Heart left ventricle (tissue), 16 donors: ENCODE results near the gene G6PD. TPM values are rescaled to one million over a fixed set of nuclear protein-coding genes. Genes with fewer than 3 reads are reported as not detected.

Source experiments
- ATAC-seq, 4 donors: fragments of 200-7000 bp; cut with Tn5 transposase; one replicate each; pipeline ENCODE4 v1.9.1; 2020 to 2022; ENCODE audit warnings: moderate library complexity in 4 of 4, mild to moderate bottlenecking in 3 of 4, moderate number of reproducible peaks in 1 of 4
- DNase-seq, 5 donors: peaks; one replicate each; pipeline ENCODE4 v3.0.0-alpha.2; 2020
- H3K27ac ChIP-seq, 12 donors: fragments of 200-600 bp; sonication (generic) in 4 of 12; one replicate each; pipeline versions ENCODE4 v1.5.0 to v1.8.0; 2016 to 2022; ENCODE audit warnings: mild to moderate bottlenecking in 2 of 12
- H3K27me3 ChIP-seq, 9 donors: fragments of 200-600 bp; sonication (generic) in 2 of 9; one replicate each; pipeline versions ENCODE4 v1.5.1 to v1.8.0; 2016 to 2022; ENCODE audit warnings: mild to moderate bottlenecking in 3 of 9
- H3K36me3 ChIP-seq, 9 donors: fragments of 200-600 bp; sonication (generic) in 2 of 9; one replicate each; pipeline versions ENCODE4 v1.5.0 to v1.8.0; 2018 to 2022; ENCODE audit warnings: mild to moderate bottlenecking in 2 of 9
- H3K4me1 ChIP-seq, 12 donors: fragments of 200-600 bp; sonication (generic) in 4 of 12; one replicate each; pipeline versions ENCODE4 v1.5.0 to v1.8.0; 2016 to 2022; ENCODE audit warnings: mild to moderate bottlenecking in 3 of 12
- H3K4me3 ChIP-seq, 12 donors: fragments of 200-600 bp; sonication (generic) in 4 of 12; one replicate each; pipeline versions ENCODE4 v1.5.0 to v1.8.0; 2017 to 2022; ENCODE audit warnings: mild to moderate bottlenecking in 9 of 12, moderate library complexity in 4 of 12
- H3K9me3 ChIP-seq, 12 donors: fragments of 200-600 bp; sonication (generic) in 4 of 12; one replicate each; pipeline versions ENCODE4 v1.5.0 to v1.8.0; 2016 to 2022; ENCODE audit warnings: mild to moderate bottlenecking in 1 of 12
- POLR2A ChIP-seq, 2 donors: fragments of 450-650 bp; IDR thresholded peaks; one replicate each; pipeline ENCODE4 v1.6.1; 2017; ENCODE audit warnings: antibody characterized with exemption in 2 of 2, mild to moderate bottlenecking in 2 of 2, moderate library complexity in 2 of 2
- WGBS, 4 donors: extraction: QIAGEN DNeasy Blood & Tissue Kit in 2 of 4; methylation state at CpG; one replicate each; pipeline versions ENCODE4 v1.1.5 to v1.1.7; 2013 to 2018; 5-methylcytosine and 5-hydroxymethylcytosine counted together
- intact Hi-C, 10 donors: fragments of 100-400 bp; cut with DNase I; formaldehyde crosslinking; loops; one replicate each; pipeline versions ENCODE4 v1.11.1 to v1.14.2; 2022
- polyA plus RNA-seq, 2 donors: library from polyadenylated mRNA; stranded (reverse); fragments of 200-250 nt; gene quantifications; one replicate each; pipeline ENCODE4 v1.2.3, GENCODE V29; 2013
- total RNA-seq, 9 donors: library from RNA; depleted of rRNA in 2 of 9; stranded (reverse); fragments of >200 nt in 2 of 9; fragmentation: NEBNext Ultra II Directional in 3 of 9; extraction: Animal tissue kit (Norgen Biotek cat#: 25700) in 3 of 9; gene quantifications; one replicate each; pipeline versions ENCODE4 v1.1.0 to v1.2.4, GENCODE V29; 2016 to 2023
- TF ChIP-seq, protein P1 (sequence below), 12 donors: fragments of 200-600 bp; sonication (generic) in 4 of 12; IDR thresholded peaks; one replicate each; pipeline versions ENCODE4 v1.5.0 to v1.8.0; 2018 to 2022; ENCODE audit warnings: antibody characterized with exemption in 12 of 12, mild to moderate bottlenecking in 5 of 12
- donor health status: ischemic (EF 13 %, LVEDD 7.1; RV severe dilation, severe dysfunction).
- donor health status: healthy with polysubstance abuse.
- donor health status: DM: no; HTN: yes; CAD: no.
- donor health status: DM: no; HTN: no; CAD: no.
- donor health status: ischemic (EF 25% LVEDD 6.9; RV normal size, moderate dysfunction).
- donor health status: ischemic (EF 25% LVEDD 5.7; RV mildly dilated, moderate dysfunction).
- donor health status: healthy.
- donor health status: DM: yes; HTN: yes; CAD: no.
- donor health status: ischemic (EF 35%, LVEDD 5.7; RV mildly dilated, moderate dysfunction).
- donor health status: nonischemic (EF 11% LVEDD 7.7; RV severe dilation, severe dysfunction).
- donor health status: DM: yes; HTN: yes; CAD: no.
- donor health status: PGD.
- donor health status: ischemic (EF 29% LVEDD 5.4; RV normal size, mild dysfunction).
- donor health status: nonischemic (EF 23%, LVEDD 6.1; RV moderate dilation, normal function).

The G6PD gene
- total and polyA plus RNA-seq, 11 donors, result 5.9 to 41.3 (median 11.2) TPM

- 3 to 38% (median 18%) methylated on average over 18 to 19 of the region's 19 CpGs for WGBS, 4 donors
- no peaks in the 10 kb centered on the region for H3K36me3 ChIP-seq
- DNase-seq, result peak in 1 of 5 donors; percentile 57
- H3K9me3 ChIP-seq, result no peaks in the 10 kb centered on the region
- ATAC-seq, result peak; percentile 46 to 68 (median 62)
- peaks cover 0 to 5% (median 0%) of the 10 kb centered on the region in 9 donors for H3K27me3 ChIP-seq
- H3K27ac ChIP-seq, result peak overlapping the region; percentile 85 to 98 (median 92)
- TF ChIP-seq POLR2A (IDR thresholded peaks at IDR 0.05), result no peak
- TF ChIP-seq, protein P1, sequence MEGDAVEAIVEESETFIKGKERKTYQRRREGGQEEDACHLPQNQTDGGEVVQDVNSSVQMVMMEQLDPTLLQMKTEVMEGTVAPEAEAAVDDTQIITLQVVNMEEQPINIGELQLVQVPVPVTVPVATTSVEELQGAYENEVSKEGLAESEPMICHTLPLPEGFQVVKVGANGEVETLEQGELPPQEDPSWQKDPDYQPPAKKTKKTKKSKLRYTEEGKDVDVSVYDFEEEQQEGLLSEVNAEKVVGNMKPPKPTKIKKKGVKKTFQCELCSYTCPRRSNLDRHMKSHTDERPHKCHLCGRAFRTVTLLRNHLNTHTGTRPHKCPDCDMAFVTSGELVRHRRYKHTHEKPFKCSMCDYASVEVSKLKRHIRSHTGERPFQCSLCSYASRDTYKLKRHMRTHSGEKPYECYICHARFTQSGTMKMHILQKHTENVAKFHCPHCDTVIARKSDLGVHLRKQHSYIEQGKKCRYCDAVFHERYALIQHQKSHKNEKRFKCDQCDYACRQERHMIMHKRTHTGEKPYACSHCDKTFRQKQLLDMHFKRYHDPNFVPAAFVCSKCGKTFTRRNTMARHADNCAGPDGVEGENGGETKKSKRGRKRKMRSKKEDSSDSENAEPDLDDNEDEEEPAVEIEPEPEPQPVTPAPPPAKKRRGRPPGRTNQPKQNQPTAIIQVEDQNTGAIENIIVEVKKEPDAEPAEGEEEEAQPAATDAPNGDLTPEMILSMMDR (IDR thresholded peaks at IDR 0.05), result no peak
- H3K4me1 ChIP-seq, result peaks cover 0 to 28% (median 9%) of the 10 kb centered on the region in 12 donors
- H3K4me3 ChIP-seq, result peak overlapping the region in 10 of 12 donors; percentile 30 to 97 (median 76)
- intact Hi-C loops, result loop anchor here in 2 of 10 donors (1.0 to 5.0 kb wide), 5 partner anchors 26 to 119 kb away; partner anchors contain the start of genes SLC10A3 (in 2 of the 2), GDI1 (in 1 of the 2), LAGE3 (in 1 of the 2) and RPL10 (in 1 of the 2)
Measured at GRCh38 chrX:154516656-154517100, 30.0 kb downstream of the G6PD start.

- H3K4me3 ChIP-seq, result peak within 1 kb of the TSS; percentile 59 to 97 (median 76)
- DNase-seq (peak; percentile 94 to 97 (median 95)), ATAC-seq (peak; percentile 94 to 97 (median 97))
- H3K4me1 ChIP-seq, result peaks cover 0 to 28% (median 10%) of the 10 kb centered on the region in 12 donors
- WGBS, 4 donors, result 0 to 51% (median 17%) methylated on average over 18 to 59 of the region's 59 CpGs
- intact Hi-C loops, result loop anchor here in 2 of 10 donors (1.0 to 5.0 kb wide), 5 partner anchors 25 to 119 kb away; partner anchors contain the start of genes SLC10A3 (in 2 of the 2), GDI1 (in 1 of the 2), LAGE3 (in 1 of the 2) and RPL10 (in 1 of the 2)
- TF ChIP-seq POLR2A (IDR thresholded peaks at IDR 0.05), result peak; percentile 82 to 94
- TF ChIP-seq, protein P1 (IDR thresholded peaks at IDR 0.05), result no peak
- H3K9me3 ChIP-seq, result no peaks in the 10 kb centered on the region
- H3K27ac ChIP-seq, result peak within 1 kb of the TSS; percentile 89 to 98 (median 93)
- H3K27me3 ChIP-seq, result peaks cover 0 to 5% (median 0%) of the 10 kb centered on the region in 9 donors
- H3K36me3 ChIP-seq, result peaks cover 0 to 1% (median 0%) of the 10 kb centered on the region in 9 donors
Measured at GRCh38 chrX:154515966-154516655, 30.5 kb downstream of the G6PD start, which contains the start of gene FAM3A. TSS of gene FAM3A (minus strand) at chrX:154516232. CDS start at chrX:154515772, 460 bp downstream.

GRCh38 chrX:154515090-154515965 lies 31.3 kb downstream of the G6PD start:
- intact Hi-C loops, result loop anchor here in 2 of 10 donors (5.0 kb wide), 3 partner anchors 38 to 118 kb away; partner anchors contain the start of genes GDI1 (in 1 of the 2), LAGE3 (in 1 of the 2) and RPL10 (in 1 of the 2)
- peaks cover 0 to 5% (median 0%) of the 10 kb centered on the region in 9 donors for H3K27me3 ChIP-seq
- peak; percentile 27 to 61 (median 48) for DNase-seq
- peak overlapping the region; percentile 59 to 97 (median 76) for H3K4me3 ChIP-seq
- 16 to 60% (median 32%) methylated on average over 23 to 34 of the region's 34 CpGs for WGBS, 4 donors
- H3K4me1 ChIP-seq, result peaks cover 0 to 28% (median 10%) of the 10 kb centered on the region in 12 donors
- peak in 2 of 4 donors; percentile 1 to 8 for ATAC-seq
- TF ChIP-seq, protein P1 (IDR thresholded peaks at IDR 0.05), result no peak
- no peak for TF ChIP-seq POLR2A (IDR thresholded peaks at IDR 0.05)
- peak overlapping the region; percentile 87 to 98 (median 93) for H3K27ac ChIP-seq
- H3K9me3 ChIP-seq, result no peaks in the 10 kb centered on the region
- H3K36me3 ChIP-seq, result peaks cover 0 to 8% (median 0%) of the 10 kb centered on the region in 9 donors
